AG04450 (cell line): ENCODE measurements around the gene RFPL3. TPM values are rescaled to one million over a fixed set of nuclear protein-coding genes. Genes with fewer than 3 reads are reported as not detected.
"Not testable (repeated sequence)": the region's sequence is repeated elsewhere in the genome, so short reads cannot be mapped to it uniquely, and the experiment has no call there.

Experiments used
- CTCF ChIA-PET: fragments of 300-600, 350-600 bp; formaldehyde crosslinking; extraction: SDS; loops from one replicate; lab custom pipeline; 2022; ENCODE audit warnings: antibody characterized with exemption, inconsistent platforms; lab: Charles Lee
- POLR2A ChIA-PET: fragments of 350-600 bp; formaldehyde crosslinking; extraction: SDS; loops from one replicate; lab custom pipeline; 2021; ENCODE audit warnings: antibody characterized with exemption, inconsistent platforms; lab: Yijun Ruan, JAX
- DNase-seq: peaks from one replicate; pipeline ENCODE4 v3.0.0-alpha.2; 2011; ENCODE audit warnings: low read depth, low spot score
- H3K27ac ChIP-seq: one replicate; pipeline ENCODE4 v1.5.1; 2012; ENCODE audit warnings: low read depth, low read length, control low read depth
- H3K27me3 ChIP-seq: one replicate; pipeline ENCODE4 v1.6.0; 2012; ENCODE audit warnings: low read length; ENCODE audit not compliant: control insufficient read depth, insufficient read depth
- H3K4me3 ChIP-seq: 2 replicates; pipeline ENCODE4 v1.5.1; 2011; ENCODE audit warnings: mild to moderate bottlenecking, low read depth, low read length, control low read depth
- H3K9me3 ChIP-seq: 2 replicates; pipeline ENCODE4 v1.5.1; 2012; ENCODE audit warnings: low read length; ENCODE audit not compliant: control insufficient read depth, insufficient read depth
- polyA plus RNA-seq: library from polyadenylated mRNA; depleted of rRNA; stranded (reverse); fragments of >200 nt; gene quantifications from 2 replicates; pipeline ENCODE4 v1.2.3, GENCODE V29; 2011
- TF ChIP-seq, protein P1 (sequence below): IDR thresholded peaks from 2 replicates; pipeline ENCODE4 v1.5.1; 2011; ENCODE audit warnings: low read depth, low read length, control low read depth, inconsistent platforms

RFPL3 gene
- polyA plus RNA-seq, 1 experiment = not detected

DNA sequence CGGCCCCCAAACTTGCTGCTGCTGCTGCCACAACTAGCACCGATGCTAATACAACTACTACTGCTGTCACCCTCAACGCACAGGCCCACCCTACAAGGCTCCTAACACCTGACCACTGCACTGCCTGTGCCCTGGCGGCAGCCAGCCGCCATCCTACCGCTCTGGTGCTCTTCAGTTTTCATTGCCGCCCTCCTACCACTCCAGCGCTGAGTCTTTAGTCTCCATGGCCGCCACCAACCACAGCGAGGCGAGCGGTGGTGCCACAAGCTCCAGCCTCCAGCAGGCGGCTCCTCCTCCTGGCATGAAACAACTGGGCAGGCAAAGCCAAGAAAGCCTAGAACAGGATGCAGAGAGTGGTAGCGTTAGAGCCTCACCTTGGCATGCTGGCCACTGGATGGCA is 5.0 kb upstream of the RFPL3 start:
- Histone ChIP-seq H3K27me3 (no peaks in the 10 kb centered on the region), H3K27ac (no peak overlapping the region), H3K9me3 (peaks cover 24% of the 10 kb centered on the region), H3K4me3 (no peak overlapping the region)
- TF ChIP-seq, protein P1, sequence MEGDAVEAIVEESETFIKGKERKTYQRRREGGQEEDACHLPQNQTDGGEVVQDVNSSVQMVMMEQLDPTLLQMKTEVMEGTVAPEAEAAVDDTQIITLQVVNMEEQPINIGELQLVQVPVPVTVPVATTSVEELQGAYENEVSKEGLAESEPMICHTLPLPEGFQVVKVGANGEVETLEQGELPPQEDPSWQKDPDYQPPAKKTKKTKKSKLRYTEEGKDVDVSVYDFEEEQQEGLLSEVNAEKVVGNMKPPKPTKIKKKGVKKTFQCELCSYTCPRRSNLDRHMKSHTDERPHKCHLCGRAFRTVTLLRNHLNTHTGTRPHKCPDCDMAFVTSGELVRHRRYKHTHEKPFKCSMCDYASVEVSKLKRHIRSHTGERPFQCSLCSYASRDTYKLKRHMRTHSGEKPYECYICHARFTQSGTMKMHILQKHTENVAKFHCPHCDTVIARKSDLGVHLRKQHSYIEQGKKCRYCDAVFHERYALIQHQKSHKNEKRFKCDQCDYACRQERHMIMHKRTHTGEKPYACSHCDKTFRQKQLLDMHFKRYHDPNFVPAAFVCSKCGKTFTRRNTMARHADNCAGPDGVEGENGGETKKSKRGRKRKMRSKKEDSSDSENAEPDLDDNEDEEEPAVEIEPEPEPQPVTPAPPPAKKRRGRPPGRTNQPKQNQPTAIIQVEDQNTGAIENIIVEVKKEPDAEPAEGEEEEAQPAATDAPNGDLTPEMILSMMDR = no peak
- POLR2A ChIA-PET = no interaction called here
- DNase-seq = no peak
- CTCF ChIA-PET = no interaction called here

DNA sequence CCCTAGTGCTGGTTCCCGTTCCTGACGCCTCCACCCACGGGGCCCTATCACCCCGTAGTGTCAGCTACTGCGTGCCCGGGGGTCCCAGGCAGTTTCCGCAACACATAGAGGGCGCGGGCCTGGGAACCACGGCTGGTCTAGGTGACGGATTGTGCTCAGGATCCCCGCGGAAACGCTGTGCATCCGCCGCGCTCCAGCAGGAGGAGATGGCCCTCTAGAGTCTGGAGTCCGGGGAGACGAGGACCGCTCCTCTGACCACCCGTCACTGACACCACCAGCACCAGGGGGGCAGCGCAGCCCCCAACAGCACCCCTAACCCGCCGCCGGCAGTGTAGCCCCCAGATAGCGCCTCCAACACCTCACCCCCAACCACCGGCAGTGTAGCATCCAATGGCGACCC is 4.4 kb upstream of the RFPL3 start:
- Histone ChIP-seq H3K27me3 (no peaks in the 10 kb centered on the region), H3K4me3 (no peak overlapping the region), H3K27ac (no peak overlapping the region), H3K9me3 (peaks cover 24% of the 10 kb centered on the region)
- ChIA-PET POLR2A (no interaction called here), CTCF (no interaction called here)
- TF ChIP-seq, protein P1 = no peak
- DNase-seq = no peak

GRCh38 chr22:32353840-32354239 is 3.8 kb upstream of the RFPL3 start:
- no peaks in the 10 kb centered on the region for H3K27me3 ChIP-seq
- ChIA-PET CTCF (no interaction called here), POLR2A (no interaction called here)
- TF ChIP-seq, protein P1 = no peak
- peaks cover 24% of the 10 kb centered on the region for H3K9me3 ChIP-seq
- DNase-seq = no peak
- no peak overlapping the region for H3K27ac ChIP-seq
- H3K4me3 ChIP-seq = no peak overlapping the region

GRCh38 chr22:32354360-32355351 is 3.0 kb upstream of the RFPL3 start:
- peak; percentile 2 for DNase-seq
- H3K27me3 ChIP-seq = no peaks in the 10 kb centered on the region
- ChIA-PET CTCF (no interaction called here), POLR2A (no interaction called here)
- H3K4me3 ChIP-seq = no peak overlapping the region
- H3K27ac ChIP-seq = no peak overlapping the region
- TF ChIP-seq, protein P1 = no peak
- peaks cover 24% of the 10 kb centered on the region for H3K9me3 ChIP-seq

GRCh38 chr22:32355760-32356159 is 1.9 kb upstream of the RFPL3 start:
- no peak overlapping the region for H3K27ac ChIP-seq
- POLR2A ChIA-PET = no interaction called here
- CTCF ChIA-PET = no interaction called here
- H3K27me3 ChIP-seq = no peaks in the 10 kb centered on the region
- no peak overlapping the region for H3K4me3 ChIP-seq
- DNase-seq = no peak
- peaks cover 24% of the 10 kb centered on the region for H3K9me3 ChIP-seq
- TF ChIP-seq, protein P1 = no peak

- CTCF ChIA-PET, POLR2A ChIA-PET: not testable (repeated sequence)
Measured at GRCh38 chr22:32360096-32360495, 2.4 kb downstream of the RFPL3 start.

More at GRCh38 chr22:32360096-32360495, 2.4 kb downstream of the RFPL3 start:
- not testable (repeated sequence) for H3K27ac ChIP-seq, H3K9me3 ChIP-seq, H3K27me3 ChIP-seq, DNase-seq, H3K4me3 ChIP-seq
